Measurements from ENCODE around the gene SLIRP. TPM values are rescaled to one million over a fixed set of nuclear protein-coding genes. Genes with fewer than 3 reads are reported as not detected.

SLIRP gene
- total and polyA plus RNA-seq, 12 donors = 70.6 to 744 (median 127) TPM

DNA sequence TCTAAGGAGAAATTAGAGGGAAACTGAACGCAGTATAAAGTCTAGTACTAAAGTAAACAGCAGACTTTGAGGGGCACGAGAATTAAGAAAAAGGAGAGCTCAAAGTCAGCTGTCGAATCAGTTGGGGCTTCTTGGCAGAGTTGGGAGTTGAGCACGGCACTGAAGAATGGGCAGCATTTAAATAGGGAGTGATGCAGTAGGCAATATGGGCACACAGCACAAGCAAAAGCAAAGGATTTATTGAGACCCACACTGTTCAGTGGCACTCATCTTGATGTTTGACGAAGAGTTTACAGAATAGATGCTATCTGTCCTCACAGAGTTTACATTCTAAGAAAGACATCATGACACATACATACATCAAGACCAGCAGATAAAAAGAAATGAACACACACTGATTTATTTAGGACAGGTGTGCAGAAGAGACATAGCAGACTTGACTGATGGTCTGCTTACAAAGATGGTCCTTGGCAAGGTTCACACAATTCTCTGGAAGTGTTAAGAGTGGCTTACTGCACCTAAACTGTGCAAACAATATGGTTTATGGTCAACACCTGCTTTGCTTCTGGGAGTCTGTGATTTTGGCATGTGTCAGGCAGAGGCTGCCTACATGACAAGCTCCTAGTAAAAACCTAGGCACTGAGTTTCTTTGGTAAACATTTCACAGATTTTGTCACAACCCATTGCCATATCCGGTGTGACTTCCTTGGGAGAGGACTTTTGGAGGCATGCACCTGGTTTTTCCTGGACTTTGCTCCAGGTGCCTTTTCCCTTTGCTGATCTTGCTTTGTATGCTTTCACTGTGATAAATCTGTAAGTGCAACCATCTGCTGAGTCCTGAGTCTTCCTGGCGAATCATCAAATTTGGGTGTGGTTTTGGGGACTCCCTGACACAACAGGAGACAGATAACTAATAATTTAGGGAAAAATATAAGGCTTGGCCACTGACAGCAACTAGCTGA lies 26.4 kb upstream of the SLIRP start:
- peaks cover 0 to 10% of the 10 kb centered on the region in 2 donors for H3K36me3 ChIP-seq (replicated peaks in 1 of 2)
- no peak for DNase-seq
- 82 to 95% (median 91%) methylated on average over 7 of the region's 7 CpGs for WGBS, 4 donors

DNA sequence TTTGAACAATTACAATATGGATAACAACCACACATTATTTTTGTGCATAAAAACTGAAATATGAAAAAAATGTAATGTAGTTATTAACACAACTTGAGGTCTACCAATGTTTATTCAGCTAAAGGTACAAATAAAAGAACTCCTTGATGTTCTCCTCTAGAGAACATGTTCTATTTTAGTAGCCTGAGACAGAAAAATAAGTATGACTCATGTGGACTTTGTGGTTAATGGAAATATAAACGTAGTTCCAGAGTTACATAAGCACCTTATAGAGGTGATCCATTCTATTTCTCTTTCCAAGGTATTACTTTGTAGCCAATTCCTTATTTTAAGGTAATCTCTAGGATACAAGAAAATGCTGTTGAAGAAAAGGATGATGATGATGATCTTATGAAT lies 25.7 kb upstream of the SLIRP start:
- no peak for TF ChIP-seq POLR2A (IDR thresholded peaks at IDR 0.05)
- TF ChIP-seq, protein P1, sequence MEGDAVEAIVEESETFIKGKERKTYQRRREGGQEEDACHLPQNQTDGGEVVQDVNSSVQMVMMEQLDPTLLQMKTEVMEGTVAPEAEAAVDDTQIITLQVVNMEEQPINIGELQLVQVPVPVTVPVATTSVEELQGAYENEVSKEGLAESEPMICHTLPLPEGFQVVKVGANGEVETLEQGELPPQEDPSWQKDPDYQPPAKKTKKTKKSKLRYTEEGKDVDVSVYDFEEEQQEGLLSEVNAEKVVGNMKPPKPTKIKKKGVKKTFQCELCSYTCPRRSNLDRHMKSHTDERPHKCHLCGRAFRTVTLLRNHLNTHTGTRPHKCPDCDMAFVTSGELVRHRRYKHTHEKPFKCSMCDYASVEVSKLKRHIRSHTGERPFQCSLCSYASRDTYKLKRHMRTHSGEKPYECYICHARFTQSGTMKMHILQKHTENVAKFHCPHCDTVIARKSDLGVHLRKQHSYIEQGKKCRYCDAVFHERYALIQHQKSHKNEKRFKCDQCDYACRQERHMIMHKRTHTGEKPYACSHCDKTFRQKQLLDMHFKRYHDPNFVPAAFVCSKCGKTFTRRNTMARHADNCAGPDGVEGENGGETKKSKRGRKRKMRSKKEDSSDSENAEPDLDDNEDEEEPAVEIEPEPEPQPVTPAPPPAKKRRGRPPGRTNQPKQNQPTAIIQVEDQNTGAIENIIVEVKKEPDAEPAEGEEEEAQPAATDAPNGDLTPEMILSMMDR (IDR thresholded peaks at IDR 0.05) = no peak
- no peak overlapping the region for H3K4me3 ChIP-seq
- no peak for DNase-seq
- intact Hi-C loops (cut with DNase I) = no loop called here
- WGBS, 4 donors = 27 to 48% (median 37%) methylated on average over 1 of the region's 1 CpG
- H3K27ac ChIP-seq = no peak overlapping the region
- no peaks in the 10 kb centered on the region for H3K9me3 ChIP-seq (replicated peaks in 1 of 3)
- H3K27me3 ChIP-seq = no peaks in the 10 kb centered on the region
- peaks cover 0 to 10% of the 10 kb centered on the region in 2 donors for H3K36me3 ChIP-seq (replicated peaks in 1 of 2)
- no peaks in the 10 kb centered on the region for H3K4me1 ChIP-seq (replicated peaks in 1 of 2)

More for the DNA sequence above, 26.4 kb upstream of the SLIRP start:
- H3K4me1 ChIP-seq (replicated peaks in 1 of 2) = no peaks in the 10 kb centered on the region
- no peak overlapping the region for H3K4me3 ChIP-seq
- no peaks in the 10 kb centered on the region for H3K27me3 ChIP-seq
- no peak for TF ChIP-seq POLR2A (IDR thresholded peaks at IDR 0.05)
- TF ChIP-seq, protein P1 (IDR thresholded peaks at IDR 0.05) = no peak
- intact Hi-C loops (cut with DNase I) = no loop called here
- no peak overlapping the region for H3K27ac ChIP-seq
- no peaks in the 10 kb centered on the region for H3K9me3 ChIP-seq (replicated peaks in 1 of 3)

DNA sequence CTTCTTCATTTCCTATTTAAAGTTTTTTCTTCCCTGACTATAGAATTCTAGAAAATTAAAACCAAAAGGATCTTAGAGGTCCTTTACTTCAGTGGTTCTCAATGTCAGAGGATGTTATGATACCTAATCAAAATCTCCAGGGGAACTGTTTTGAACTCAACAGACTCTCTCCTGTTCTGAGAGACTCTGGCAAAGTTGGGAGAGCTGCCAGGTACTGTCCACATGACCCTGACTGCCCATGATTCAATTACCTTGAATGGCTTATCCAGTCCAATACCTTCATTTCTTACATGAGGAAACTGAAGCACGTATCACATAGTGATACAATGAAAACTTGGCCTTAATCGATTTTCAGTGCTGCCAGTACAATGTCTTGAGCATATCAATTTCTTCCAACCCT lies 16.6 kb upstream of the SLIRP start:
- Histone ChIP-seq H3K27ac (no peak overlapping the region), H3K9me3 (replicated peaks in 1 of 3) (no peaks in the 10 kb centered on the region), H3K4me1 (replicated peaks in 1 of 2) (no peaks in the 10 kb centered on the region), H3K4me3 (no peak overlapping the region), H3K27me3 (no peaks in the 10 kb centered on the region), H3K36me3 (replicated peaks in 1 of 2) (peaks cover 0 to 14% of the 10 kb centered on the region in 2 donors)
- TF ChIP-seq POLR2A (IDR thresholded peaks at IDR 0.05) = no peak
- TF ChIP-seq, protein P1 (IDR thresholded peaks at IDR 0.05) = no peak
- 46 to 70% (median 52%) methylated on average over 2 of the region's 2 CpGs for WGBS, 4 donors
- intact Hi-C loops (cut with DNase I) = no loop called here
- DNase-seq = peak; percentile 67 to 90 (median 77)

DNA sequence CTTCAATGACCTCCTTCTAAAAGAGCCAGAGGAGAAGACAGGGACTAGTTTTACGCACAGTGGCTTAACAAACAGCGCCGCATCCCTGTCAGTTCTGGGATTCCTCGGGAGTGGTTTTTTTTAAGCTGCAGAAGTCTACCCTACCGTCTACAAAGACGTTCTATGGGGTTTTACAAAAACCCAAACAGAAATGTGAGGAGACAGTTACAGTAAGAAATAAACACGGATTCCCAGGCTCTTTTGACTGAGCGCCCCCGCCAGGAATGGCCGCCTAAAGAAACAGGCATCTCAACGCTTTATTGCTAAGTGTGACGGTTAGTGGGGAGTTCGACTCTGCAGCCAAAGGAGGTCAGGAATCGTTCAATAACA lies 564 bp upstream of the SLIRP start:
- Histone ChIP-seq H3K4me1 (replicated peaks in 1 of 2) (peaks cover 9 to 31% of the 10 kb centered on the region in 2 donors), H3K9me3 (replicated peaks in 1 of 3) (no peaks in the 10 kb centered on the region), H3K4me3 (peak overlapping the region; percentile 73 to 98 (median 89)), H3K36me3 (replicated peaks in 1 of 2) (peaks cover 0 to 39% of the 10 kb centered on the region in 2 donors), H3K27me3 (no peaks in the 10 kb centered on the region), H3K27ac (peak overlapping the region in 3 of 5 donors; percentile 41 to 64 (median 62))
- intact Hi-C loops (cut with DNase I) = loop anchor here in 1 of 2 donors (10.0 kb wide), 1 partner anchor 243 kb away; no protein-coding TSS in a partner anchor
- DNase-seq = peak; percentile 27 to 67 (median 44)
- WGBS, 4 donors = 0 to 2% (median 0%) methylated on average over 14 of the region's 14 CpGs
- TF ChIP-seq, protein P1 (IDR thresholded peaks at IDR 0.05) = peak in 5 of 6 experiments; percentile 9 to 43 (median 40)
- no peak for TF ChIP-seq POLR2A (IDR thresholded peaks at IDR 0.05)

Measured in adrenal gland (tissue), 12 donors.